ENCODE measurements around the gene TNIP2.

TNIP2 gene

GRCh38 chr4:2721586-2721985 lies 34.5 kb downstream of the TNIP2 start:
- no peak for DNase-seq (ENCODE audit: low spot score)

- no peak for DNase-seq (ENCODE audit: low spot score)
These were observed 39.9 kb downstream of the TNIP2 start for GRCh38 chr4:2716236-2716635.

- DNase-seq (ENCODE audit: low spot score): no peak
These were observed 40.7 kb downstream of the TNIP2 start for GRCh38 chr4:2715426-2715825.

GRCh38 chr4:2714918-2715317 lies 41.2 kb downstream of the TNIP2 start:
- no peak for DNase-seq (ENCODE audit: low spot score)

GRCh38 chr4:2714061-2714770 lies 41.9 kb downstream of the TNIP2 start:
- DNase-seq (ENCODE audit: low spot score): no peak

GRCh38 chr4:2713337-2713736 lies 42.8 kb downstream of the TNIP2 start:
- DNase-seq (ENCODE audit: low spot score): no peak

GRCh38 chr4:2712261-2712842 lies 43.8 kb downstream of the TNIP2 start:
- peak; percentile 8 for DNase-seq (ENCODE audit: low spot score)

GRCh38 chr4:2702770-2703169 lies 53.4 kb downstream of the TNIP2 start:
- DNase-seq (ENCODE audit: low spot score): no peak

- no peak for DNase-seq (ENCODE audit: low spot score)
These were observed 53.8 kb downstream of the TNIP2 start for GRCh38 chr4:2702361-2702760.

- no peak for DNase-seq (ENCODE audit: low spot score)
These were observed 56.1 kb downstream of the TNIP2 start for GRCh38 chr4:2700031-2700430.

- no peak for DNase-seq (ENCODE audit: low spot score)
These were observed 56.6 kb downstream of the TNIP2 start for GRCh38 chr4:2699534-2699933.

GRCh38 chr4:2698951-2699505 lies 57.1 kb downstream of the TNIP2 start:
- DNase-seq (ENCODE audit: low spot score): no peak

- no peak for DNase-seq (ENCODE audit: low spot score)
These were observed 57.6 kb downstream of the TNIP2 start for GRCh38 chr4:2698504-2698903.

- DNase-seq (ENCODE audit: low spot score): no peak
These were observed 58.1 kb downstream of the TNIP2 start for GRCh38 chr4:2697995-2698414.

- DNase-seq (ENCODE audit: low spot score): no peak
These were observed 59.7 kb downstream of the TNIP2 start for GRCh38 chr4:2696423-2696822.

GRCh38 chr4:2695346-2696060 lies 60.6 kb downstream of the TNIP2 start:
- no peak for DNase-seq (ENCODE audit: low spot score)

GRCh38 chr4:2694691-2695090 lies 61.4 kb downstream of the TNIP2 start:
- no peak for DNase-seq (ENCODE audit: low spot score)

- no peak for DNase-seq (ENCODE audit: low spot score)
These were observed 64.1 kb downstream of the TNIP2 start for GRCh38 chr4:2691952-2692435.

Measured in SK-N-DZ (cell line).